VCaP (cell line): ENCODE measurements around the gene KIF7.

Experiments used
- H3K27ac ChIP-seq: fragments of 450-650 bp; 2 replicates; pipeline ENCODE4 v1.5.1; 2017
- CTCF ChIP-seq: fragments of 450-650 bp; conservative IDR thresholded peaks from 2 replicates; pipeline ENCODE4 v1.5.1; 2017; ENCODE audit warnings: mild to moderate bottlenecking, moderate library complexity

Gene KIF7

GRCh38 chr15:89652666-89653065 is 2.6 kb downstream of the KIF7 start:
- no peak overlapping the region for H3K27ac ChIP-seq
- TF ChIP-seq CTCF, result no peak

GRCh38 chr15:89652131-89652530 is 3.1 kb downstream of the KIF7 start:
- TF ChIP-seq CTCF, result no peak
- H3K27ac ChIP-seq, result no peak overlapping the region

GRCh38 chr15:89649716-89650115 is 5.6 kb downstream of the KIF7 start:
- no peak for TF ChIP-seq CTCF
- no peak overlapping the region for H3K27ac ChIP-seq

DNA sequence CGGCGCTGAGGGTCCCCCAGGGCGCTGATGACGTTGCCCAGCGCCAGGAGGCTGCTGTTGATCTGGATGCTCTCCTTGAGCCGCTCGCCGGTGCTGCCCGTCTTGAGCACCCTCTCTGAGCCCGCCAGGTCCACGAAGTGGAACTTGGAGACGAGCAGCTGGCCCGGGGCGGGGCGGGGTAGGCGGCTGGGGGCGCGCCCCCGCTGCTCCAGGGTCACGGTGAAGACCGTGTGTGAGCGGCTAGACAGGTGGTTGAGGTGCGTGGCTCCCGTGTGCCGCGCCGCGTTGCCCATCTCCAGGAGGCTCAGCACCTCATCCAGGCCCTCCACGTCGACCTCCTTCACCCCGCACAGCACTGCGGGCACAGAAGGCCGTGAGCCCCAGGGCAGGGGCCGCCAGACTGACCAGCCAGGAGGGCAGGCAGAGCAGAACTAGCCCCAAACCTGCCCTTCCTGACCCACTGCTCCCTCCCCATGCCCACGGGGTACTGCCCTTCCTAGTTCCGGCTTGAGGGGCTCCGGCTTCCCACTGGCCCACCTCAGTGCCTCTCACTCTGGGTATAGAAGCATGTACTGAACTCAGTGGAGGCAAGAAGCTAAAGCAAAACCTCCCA is 6.1 kb downstream of the KIF7 start:
- no peak overlapping the region for H3K27ac ChIP-seq
- TF ChIP-seq CTCF, result no peak

DNA sequence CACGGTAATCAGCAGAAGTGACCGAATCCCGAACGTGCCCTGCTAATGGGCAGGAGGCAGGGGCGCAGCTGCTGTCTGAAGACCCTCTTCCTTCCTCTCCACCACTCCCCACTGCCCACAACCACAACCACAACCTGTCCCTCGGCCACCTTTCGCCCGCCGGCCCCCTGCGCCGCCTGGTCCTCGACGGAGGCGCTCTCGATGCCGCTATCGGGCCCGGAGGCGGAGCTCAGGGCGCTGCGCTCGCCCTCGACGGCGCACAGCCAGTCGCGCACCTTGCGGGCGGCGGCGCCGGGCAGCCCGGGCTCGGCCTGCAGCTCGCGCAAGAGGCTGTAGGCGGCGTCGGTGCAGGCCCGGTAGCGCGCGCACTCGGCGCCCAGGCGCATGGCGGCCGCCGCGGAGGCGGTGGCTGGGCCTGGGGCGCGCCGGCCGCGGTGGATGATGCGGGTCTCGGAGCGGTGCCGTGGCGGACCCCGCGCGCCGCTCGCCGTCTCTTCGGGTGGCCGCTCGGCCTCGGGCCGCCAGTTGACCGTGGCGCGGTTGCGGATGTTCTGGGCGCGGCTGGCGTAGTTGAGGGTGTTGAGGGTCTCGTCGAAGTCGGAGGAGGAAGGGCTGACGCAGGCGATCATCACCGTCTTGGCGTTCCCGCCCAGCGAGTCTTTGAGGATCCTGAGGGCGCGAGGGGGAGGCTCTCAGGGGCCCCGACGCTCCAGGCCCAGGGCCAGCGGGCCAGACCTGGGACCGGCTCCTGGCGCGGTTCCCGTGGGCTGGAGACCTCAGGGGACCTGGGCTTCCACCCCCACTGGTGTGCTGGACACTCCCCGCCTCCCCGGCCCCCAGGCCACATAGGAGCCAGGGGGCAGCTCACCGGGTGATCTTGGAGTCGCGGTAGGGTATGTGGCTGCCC is 6.9 kb downstream of the KIF7 start:
- no peak overlapping the region for H3K27ac ChIP-seq
- no peak for TF ChIP-seq CTCF

GRCh38 chr15:89647191-89647851 is 7.9 kb downstream of the KIF7 start:
- peak; percentile 99 for TF ChIP-seq CTCF
- H3K27ac ChIP-seq, result peak overlapping the region; percentile 17; the same call in 1 of the 2 replicates
